CD14-positive monocyte (primary cell): ENCODE results near the gene GCNT1. TPM values are rescaled to one million over a fixed set of nuclear protein-coding genes. Genes with fewer than 3 reads are reported as not detected.

Experiments
- DNase-seq, 3 donors: peaks; one replicate each; pipeline ENCODE4 v3.0.0-alpha.2; 2011 to 2022
- H2AFZ ChIP-seq: 2 replicates; pipeline ENCODE4 v1.6.0; 2012; ENCODE audit warnings: mild to moderate bottlenecking, low read depth, low read length, inconsistent platforms; ENCODE audit not compliant: insufficient read depth, poor library complexity, severe bottlenecking
- H3K27ac ChIP-seq, 2 donors: 1 replicate in 1 of 2; 2 replicates in 1 of 2; pipeline ENCODE4 v1.5.1; 2012 to 2013; ENCODE audit warnings: low read length in 2 of 2, control low read depth in 1 of 2, inconsistent platforms in 1 of 2, low read depth in 1 of 2, mild to moderate bottlenecking in 1 of 2
- H3K27me3 ChIP-seq, 2 donors: one replicate each; pipeline versions ENCODE4 v1.6.0 to v1.6.1; 2011 to 2013; ENCODE audit warnings: low read length in 2 of 2; ENCODE audit not compliant: control insufficient read depth in 2 of 2, insufficient read depth in 2 of 2
- H3K36me3 ChIP-seq, 2 donors: replicated peaks in 1 of 2; 1 replicate in 1 of 2; 2 replicates in 1 of 2; pipeline versions ENCODE4 v1.5.1 to v1.6.1; 2012 to 2013; ENCODE audit warnings: low read length in 2 of 2, control low read depth in 1 of 2, inconsistent platforms in 1 of 2, mild to moderate bottlenecking in 1 of 2; ENCODE audit not compliant: insufficient read depth in 2 of 2, control insufficient read depth in 1 of 2
- H3K4me1 ChIP-seq, 2 donors: 1 replicate in 1 of 2; 2 replicates in 1 of 2; pipeline versions ENCODE4 v1.5.1 to v1.6.1; 2012 to 2013; ENCODE audit warnings: low read length in 2 of 2, control low read depth in 1 of 2, inconsistent platforms in 1 of 2, mild to moderate bottlenecking in 1 of 2, moderate library complexity in 1 of 2; ENCODE audit not compliant: insufficient read depth in 2 of 2, control insufficient read depth in 1 of 2
- H3K4me2 ChIP-seq: replicated peaks from 2 replicates; pipeline ENCODE3; 2012; ENCODE audit warnings: low read length, moderate library complexity, mild to moderate bottlenecking; ENCODE audit not compliant: poor library complexity, severe bottlenecking; ENCODE audit errors: extremely low read depth
- H3K4me3 ChIP-seq, 3 experiments: fragments of 200-600 bp in 1 of 3; sonication (generic) in 1 of 3; replicated peaks in 1 of 3; 1 replicate in 2 of 3; 2 replicates in 1 of 3; pipeline ENCODE4 v1.5.1; 2011 to 2013; ENCODE audit warnings: low read length in 3 of 3, mild to moderate bottlenecking in 3 of 3, control low read depth in 2 of 3, low read depth in 2 of 3, inconsistent platforms in 1 of 3, moderate library complexity in 1 of 3
- H3K79me2 ChIP-seq: 2 replicates; pipeline ENCODE4 v1.6.0; 2012; ENCODE audit warnings: mild to moderate bottlenecking, control low read depth, inconsistent platforms, low read length, moderate library complexity; ENCODE audit not compliant: insufficient read depth
- H3K9ac ChIP-seq: 2 replicates; pipeline ENCODE4 v1.6.0; 2017; ENCODE audit warnings: low read length, mild to moderate bottlenecking; ENCODE audit not compliant: insufficient read depth, poor library complexity, severe bottlenecking
- H3K9me3 ChIP-seq, 2 donors: replicated peaks in 1 of 2; 1 replicate in 1 of 2; 2 replicates in 1 of 2; pipeline versions ENCODE4 v1.5.1 to v1.6.1; 2012 to 2013; ENCODE audit warnings: low read length in 2 of 2, control low read depth in 1 of 2; ENCODE audit not compliant: control insufficient read depth in 1 of 2, insufficient read depth in 1 of 2
- H4K20me1 ChIP-seq: 2 replicates; pipeline ENCODE4 v1.6.0; 2012; ENCODE audit warnings: mild to moderate bottlenecking, low read length, control low read depth, moderate library complexity; ENCODE audit not compliant: insufficient read depth
- H3K27ac Mint-ChIP-seq, 7 donors: one replicate each; pipeline ENCODE4 v1.8.0; 2020; ENCODE audit warnings: mild to moderate bottlenecking in 7 of 7, mixed read lengths in 7 of 7, moderate library complexity in 6 of 7, inconsistent platforms in 2 of 7
- H3K27me3 Mint-ChIP-seq, 3 donors: one replicate each; pipeline ENCODE4 v1.8.0; 2021 to 2022; ENCODE audit warnings: low read depth in 3 of 3, mild to moderate bottlenecking in 3 of 3, mixed read lengths in 3 of 3, moderate library complexity in 3 of 3, inconsistent platforms in 1 of 3
- H3K36me3 Mint-ChIP-seq, 2 donors: one replicate each; pipeline ENCODE4 v1.8.0; 2020; ENCODE audit warnings: mixed read lengths in 2 of 2, inconsistent platforms in 1 of 2, mild to moderate bottlenecking in 1 of 2
- H3K4me1 Mint-ChIP-seq: one replicate; pipeline ENCODE4 v1.8.0; 2020; ENCODE audit warnings: mild to moderate bottlenecking, mixed read lengths
- H3K4me3 Mint-ChIP-seq, 2 donors: one replicate each; pipeline ENCODE4 v1.8.0; 2020; ENCODE audit warnings: mild to moderate bottlenecking in 2 of 2, mixed read lengths in 2 of 2, moderate library complexity in 1 of 2
- H3K9me3 Mint-ChIP-seq, 7 donors: one replicate each; pipeline ENCODE4 v1.8.0; 2020 to 2022; ENCODE audit warnings: mixed read lengths in 7 of 7, mild to moderate bottlenecking in 6 of 7, moderate library complexity in 6 of 7, inconsistent platforms in 2 of 7
- WGBS: methylation state at CpG from one replicate; pipeline ENCODE4 v1.1.5; 2013; ENCODE audit warnings: missing lambda C conversion rate; ENCODE audit not compliant: insufficient coverage; 5-methylcytosine and 5-hydroxymethylcytosine counted together
- intact Hi-C, 2 donors: fragments of 100-400 bp; cut with micrococcal nuclease; formaldehyde crosslinking; loops; one replicate each; pipeline versions ENCODE4 v1.15.0 to v1.15.1; 2023
- polyA plus RNA-seq, 3 donors: library from polyadenylated mRNA; depleted of rRNA in 1 of 3; unstranded in 2 of 3; stranded (reverse) in 1 of 3; fragments of 300-500 nt in 2 of 3; fragments of >200 nt in 1 of 3; fragmentation: Illumina TruSeq in 2 of 3; gene quantifications; 1 replicate in 2 of 3; 2 replicates in 1 of 3; pipeline ENCODE4 v1.2.3, GENCODE V29; 2012 to 2021
- TF ChIP-seq, protein P1 (sequence below): fragments of 200-600 bp; IDR thresholded peaks from one replicate; pipeline ENCODE4 v1.8.0; 2022; ENCODE audit warnings: antibody characterized with exemption, mild to moderate bottlenecking

Gene GCNT1
- polyA plus RNA-seq, 3 donors, result 8.4 to 15.4 (median 9.3) TPM

DNA sequence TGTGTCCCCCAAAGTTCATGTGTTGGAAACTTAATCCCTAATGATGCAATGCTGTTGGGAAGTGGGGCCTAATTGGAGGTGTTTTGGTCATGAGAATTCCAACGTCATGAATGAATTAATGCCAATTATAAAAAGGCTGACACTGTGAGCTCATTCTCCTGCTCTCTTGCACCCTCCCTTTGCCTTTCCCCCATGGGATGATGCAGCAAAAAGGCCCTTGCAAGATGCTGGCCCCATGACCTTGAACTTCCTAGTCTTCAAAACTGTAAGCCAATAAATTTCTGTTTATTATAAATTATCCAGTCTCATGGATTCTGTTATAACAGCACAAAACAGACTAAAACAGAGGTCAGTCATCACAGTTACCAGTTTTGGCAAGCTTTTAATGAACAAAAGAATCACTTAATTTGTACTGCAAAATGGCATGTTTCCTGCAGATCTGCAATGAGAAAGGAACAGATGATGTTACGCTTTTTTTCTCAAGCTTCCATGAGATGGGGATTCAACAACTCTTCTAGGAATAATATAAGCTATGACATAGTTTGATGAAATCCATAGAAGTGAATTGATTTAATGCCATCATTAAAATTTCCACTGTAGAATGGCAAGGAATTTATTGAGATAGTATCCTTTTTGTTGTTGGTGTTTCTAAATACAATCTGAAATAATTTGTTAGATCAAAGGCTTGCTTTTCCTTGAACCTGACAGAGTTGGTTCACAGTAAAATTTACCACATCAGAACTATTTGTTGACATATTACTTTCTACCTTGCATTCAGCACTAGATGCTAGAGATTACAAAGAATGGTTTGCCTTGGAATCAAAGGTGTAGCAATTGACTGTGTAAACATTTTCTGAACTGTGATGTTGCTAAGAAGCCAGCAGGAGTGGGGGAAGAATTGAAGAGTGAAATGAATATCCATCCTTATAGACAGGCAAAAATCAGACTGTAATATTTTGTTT, 35.5 kb upstream of the GCNT1 start:
- Histone ChIP-seq H3K27me3 (no peaks in the 10 kb centered on the region), H4K20me1 (no peaks in the 10 kb centered on the region), H3K9me3 (no peaks in the 10 kb centered on the region), H3K36me3 (no peaks in the 10 kb centered on the region), H3K4me3 (no peak overlapping the region), H3K79me2 (no peaks in the 10 kb centered on the region), H3K27ac (no peak overlapping the region), H3K4me1 (no peaks in the 10 kb centered on the region), H3K9ac (no peak overlapping the region), H3K4me2 (no peak overlapping the region), H2AFZ (no peak overlapping the region)
- TF ChIP-seq, protein P1, sequence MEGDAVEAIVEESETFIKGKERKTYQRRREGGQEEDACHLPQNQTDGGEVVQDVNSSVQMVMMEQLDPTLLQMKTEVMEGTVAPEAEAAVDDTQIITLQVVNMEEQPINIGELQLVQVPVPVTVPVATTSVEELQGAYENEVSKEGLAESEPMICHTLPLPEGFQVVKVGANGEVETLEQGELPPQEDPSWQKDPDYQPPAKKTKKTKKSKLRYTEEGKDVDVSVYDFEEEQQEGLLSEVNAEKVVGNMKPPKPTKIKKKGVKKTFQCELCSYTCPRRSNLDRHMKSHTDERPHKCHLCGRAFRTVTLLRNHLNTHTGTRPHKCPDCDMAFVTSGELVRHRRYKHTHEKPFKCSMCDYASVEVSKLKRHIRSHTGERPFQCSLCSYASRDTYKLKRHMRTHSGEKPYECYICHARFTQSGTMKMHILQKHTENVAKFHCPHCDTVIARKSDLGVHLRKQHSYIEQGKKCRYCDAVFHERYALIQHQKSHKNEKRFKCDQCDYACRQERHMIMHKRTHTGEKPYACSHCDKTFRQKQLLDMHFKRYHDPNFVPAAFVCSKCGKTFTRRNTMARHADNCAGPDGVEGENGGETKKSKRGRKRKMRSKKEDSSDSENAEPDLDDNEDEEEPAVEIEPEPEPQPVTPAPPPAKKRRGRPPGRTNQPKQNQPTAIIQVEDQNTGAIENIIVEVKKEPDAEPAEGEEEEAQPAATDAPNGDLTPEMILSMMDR, result no peak
- Mint-ChIP-seq H3K4me3 (no peak overlapping the region), H3K27me3 (peaks cover 0 to 5% (median 0%) of the 10 kb centered on the region in 3 donors), H3K27ac (no peak overlapping the region), H3K9me3 (peaks cover 0 to 3% (median 0%) of the 10 kb centered on the region in 7 donors), H3K36me3 (no peaks in the 10 kb centered on the region), H3K4me1 (peaks cover 7% of the 10 kb centered on the region)
- no CpG with 5 or more reads among the region's 2 CpGs for WGBS
- no peak for DNase-seq
- intact Hi-C loops, result no loop called here

DNA sequence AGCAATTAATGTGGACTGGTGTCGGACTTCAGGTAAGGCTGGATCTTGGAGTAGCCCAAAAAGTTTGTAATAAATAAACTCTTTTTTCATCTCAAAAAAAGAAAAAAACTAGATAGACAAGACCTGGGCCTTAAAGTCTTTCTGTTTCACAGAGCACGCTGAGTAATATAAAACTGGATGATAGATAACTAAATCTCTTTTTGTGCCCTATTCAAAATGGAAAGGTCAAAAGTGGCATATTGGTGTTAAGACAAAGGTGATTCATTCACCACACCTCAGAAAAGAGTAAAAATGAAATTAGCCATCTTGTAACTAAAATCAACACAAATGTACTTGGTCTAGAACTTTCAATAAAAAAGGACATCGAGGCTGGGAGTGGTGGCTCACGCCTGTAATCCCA, 34.5 kb upstream of the GCNT1 start:
- H3K36me3 Mint-ChIP-seq, result no peaks in the 10 kb centered on the region
- H2AFZ ChIP-seq, result no peak overlapping the region
- DNase-seq, result no peak
- H3K36me3 ChIP-seq, result no peaks in the 10 kb centered on the region
- TF ChIP-seq, protein P1, result no peak
- H3K27ac Mint-ChIP-seq, result no peak overlapping the region
- no peaks in the 10 kb centered on the region for H3K27me3 ChIP-seq
- H3K27me3 Mint-ChIP-seq, result peaks cover 0 to 2% (median 0%) of the 10 kb centered on the region in 3 donors
- no peaks in the 10 kb centered on the region for H4K20me1 ChIP-seq
- peaks cover 0 to 3% (median 0%) of the 10 kb centered on the region in 7 donors for H3K9me3 Mint-ChIP-seq
- H3K4me3 Mint-ChIP-seq, result no peak overlapping the region
- no peaks in the 10 kb centered on the region for H3K79me2 ChIP-seq
- no peak overlapping the region for H3K4me3 ChIP-seq
- intact Hi-C loops, result no loop called here
- H3K9ac ChIP-seq, result no peak overlapping the region
- H3K4me1 Mint-ChIP-seq, result peaks cover 7% of the 10 kb centered on the region
- no peaks in the 10 kb centered on the region for H3K9me3 ChIP-seq
- no peak overlapping the region for H3K27ac ChIP-seq
- no peak overlapping the region for H3K4me2 ChIP-seq
- WGBS, result 100% methylated on average over 1 of the region's 4 CpGs
- no peaks in the 10 kb centered on the region for H3K4me1 ChIP-seq
